Midbrain (tissue), 1 donor: Measurements from ENCODE around the gene VCAN.

Experiments
- DNase-seq: peaks from one replicate; lab custom pipeline; 2025; lab: John Stamatoyannopoulos, UW

VCAN gene

DNA sequence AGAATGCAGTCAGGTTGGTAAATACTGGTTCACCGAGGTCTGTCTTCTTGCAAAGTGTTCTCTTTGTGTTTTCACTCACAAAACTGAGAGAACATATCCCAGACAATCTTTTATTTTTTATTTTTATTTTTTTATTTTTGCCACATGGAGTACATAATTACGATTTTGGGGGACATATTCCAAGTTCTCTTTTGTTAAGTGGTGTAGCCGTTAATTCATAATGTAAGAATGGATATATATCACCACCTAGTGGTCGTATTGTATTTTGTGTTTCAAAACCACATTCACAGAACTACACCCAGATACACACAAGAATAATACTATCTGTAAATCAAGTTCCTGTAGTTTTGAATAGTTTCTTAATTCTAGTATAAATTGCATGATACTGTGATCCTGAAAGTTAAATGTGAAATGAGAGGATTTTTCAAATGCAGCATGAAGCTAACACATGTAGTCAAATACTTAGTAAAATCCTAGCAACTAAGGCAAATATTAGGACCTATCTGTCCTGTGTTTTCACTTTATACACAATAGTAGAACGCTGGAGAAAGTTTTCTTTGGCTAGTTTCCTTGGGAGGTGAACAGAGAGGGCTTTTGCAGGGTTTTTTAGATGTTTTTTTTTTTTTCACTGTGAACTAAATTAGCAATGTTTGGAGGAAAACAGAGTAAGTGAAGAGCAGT, 92.7 kb downstream of the VCAN start:
- peak; percentile 78 for DNase-seq

DNA sequence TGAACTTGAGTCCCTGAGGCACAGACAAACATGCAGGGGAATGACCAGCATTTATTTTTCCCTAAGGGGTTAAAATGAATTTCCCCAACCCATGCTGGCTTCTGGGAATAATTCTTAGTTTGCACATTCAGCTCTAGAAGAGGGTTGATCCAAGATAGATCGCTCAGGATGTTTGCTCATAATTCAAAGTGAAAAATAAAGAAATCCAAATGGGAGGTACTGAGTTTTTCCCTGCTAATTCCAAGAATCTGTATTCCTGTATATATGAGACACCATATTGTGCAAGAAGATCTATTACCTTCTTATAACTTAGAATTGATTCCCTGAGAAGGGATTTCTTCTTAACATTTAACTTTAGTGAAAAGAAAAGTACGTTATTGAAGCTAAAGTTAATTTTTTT, 96.2 kb downstream of the VCAN start:
- no peak for DNase-seq

DNA sequence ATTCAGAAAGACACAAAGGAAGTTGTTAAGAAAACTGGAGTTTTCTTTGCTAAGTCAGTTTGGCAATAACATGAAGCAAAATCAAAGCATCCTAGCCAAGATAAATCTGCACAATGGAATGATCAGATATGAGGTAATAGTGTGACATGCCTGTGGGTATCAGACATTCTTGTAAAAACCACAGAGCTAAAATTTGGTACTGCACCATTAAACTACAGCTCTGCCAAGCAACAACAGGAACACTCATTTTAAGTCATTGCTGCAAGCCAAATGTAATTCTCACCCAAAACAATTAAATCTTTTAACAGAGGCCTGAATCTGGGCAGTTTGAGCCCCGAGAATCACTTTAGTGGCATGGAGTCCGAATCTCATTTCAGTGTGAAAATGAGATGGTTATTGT, 96.6 kb downstream of the VCAN start:
- DNase-seq, result no peak

DNA sequence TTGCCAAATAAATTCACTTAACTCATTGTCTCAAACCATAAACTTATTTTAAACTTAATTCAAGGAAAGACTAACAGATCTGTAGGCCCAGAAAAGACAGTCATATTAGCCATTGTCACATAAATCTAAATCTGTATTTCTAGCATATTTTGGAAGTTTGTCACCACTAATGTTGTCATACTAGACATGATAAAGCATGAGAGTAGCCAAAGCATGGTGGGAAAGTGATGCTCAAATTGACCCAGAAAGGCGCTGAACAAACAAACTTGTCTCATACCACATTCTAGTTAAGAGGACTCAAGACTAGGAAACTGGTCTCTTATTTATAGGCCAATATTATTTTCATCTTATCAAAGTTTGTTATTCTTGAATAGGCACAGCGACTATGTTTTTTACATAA, 99.4 kb downstream of the VCAN start:
- no peak for DNase-seq

DNA sequence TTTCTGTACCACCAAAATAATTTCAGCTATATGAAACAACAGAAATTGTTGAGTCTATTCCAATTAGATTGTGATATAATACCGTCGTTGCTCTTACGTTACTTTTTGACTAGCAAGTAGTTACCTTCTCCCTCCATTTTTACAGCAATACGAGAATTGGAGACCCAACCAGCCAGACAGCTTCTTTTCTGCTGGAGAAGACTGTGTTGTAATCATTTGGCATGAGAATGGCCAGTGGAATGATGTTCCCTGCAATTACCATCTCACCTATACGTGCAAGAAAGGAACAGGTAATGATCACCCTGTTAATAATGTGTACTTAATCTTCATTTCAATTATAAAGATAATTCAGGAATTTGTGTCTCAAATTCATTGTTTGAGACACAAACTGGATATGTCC, 100.7 kb downstream of the VCAN start:
- DNase-seq, result no peak

DNA sequence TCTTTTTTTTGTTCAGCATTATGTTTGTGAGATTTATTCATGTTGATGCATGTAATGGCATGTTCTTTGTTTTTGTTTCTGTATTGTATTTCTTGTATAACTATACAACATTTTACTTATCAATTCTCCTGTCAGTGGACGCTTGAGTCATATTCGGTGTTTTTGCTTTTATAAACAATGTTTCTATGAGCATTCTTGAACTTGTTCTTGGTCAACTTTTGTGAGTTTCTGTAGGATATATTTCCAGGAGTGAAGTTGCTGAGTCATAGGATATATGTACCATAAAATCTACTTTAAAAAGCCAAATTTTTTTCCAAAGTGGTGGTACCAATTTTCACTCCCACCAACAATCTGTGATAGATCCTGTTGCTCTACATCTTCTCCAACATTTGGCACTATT, 104.8 kb downstream of the VCAN start:
- no peak for DNase-seq

DNA sequence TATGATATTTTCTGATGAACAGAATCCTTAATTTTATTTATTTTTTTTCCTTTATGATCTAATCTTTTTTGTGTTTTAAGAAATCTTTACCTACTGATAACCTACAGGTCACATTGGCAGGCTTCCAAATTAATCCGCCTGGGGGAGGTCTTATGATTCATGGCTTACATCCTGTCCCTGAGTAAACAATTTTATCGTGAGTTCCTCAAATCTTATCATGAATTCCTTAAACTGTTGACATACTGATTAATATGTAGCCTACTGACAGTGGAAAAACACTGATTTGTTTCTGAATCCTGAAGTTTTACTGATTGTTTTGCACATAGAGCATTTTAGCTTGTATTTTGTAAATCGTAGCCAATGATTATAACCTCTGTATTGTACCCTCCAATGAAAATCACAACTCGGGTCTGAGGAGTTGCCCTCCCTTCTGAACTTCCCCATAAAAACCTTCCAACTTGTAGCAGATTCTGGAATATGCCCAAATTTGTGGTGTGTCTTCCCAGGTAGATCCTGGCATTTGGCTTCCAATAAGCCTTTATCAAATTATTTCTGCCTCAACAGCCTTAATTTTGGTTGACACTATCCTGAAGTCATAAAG, 105.6 kb downstream of the VCAN start:
- DNase-seq, result no peak

DNA sequence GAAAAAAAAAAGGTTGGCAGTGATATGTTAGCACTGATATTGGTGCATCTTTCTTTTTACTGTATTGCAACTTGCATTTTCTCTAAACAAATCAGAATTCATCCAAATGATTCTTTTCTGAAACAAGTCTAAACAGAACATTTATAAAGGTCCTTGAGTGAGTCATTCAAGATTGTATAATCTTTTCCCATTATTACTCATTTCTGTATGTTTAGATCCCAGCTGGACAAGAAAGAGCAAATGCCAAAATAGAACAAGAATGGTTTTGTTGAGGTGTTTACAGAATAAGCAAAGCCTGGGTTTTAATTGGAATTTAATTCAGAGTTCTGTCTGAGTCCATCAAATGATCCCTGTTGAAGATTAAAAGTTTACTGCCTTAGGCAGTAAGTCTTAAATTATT, 112.3 kb downstream of the VCAN start:
- DNase-seq, result no peak

DNA sequence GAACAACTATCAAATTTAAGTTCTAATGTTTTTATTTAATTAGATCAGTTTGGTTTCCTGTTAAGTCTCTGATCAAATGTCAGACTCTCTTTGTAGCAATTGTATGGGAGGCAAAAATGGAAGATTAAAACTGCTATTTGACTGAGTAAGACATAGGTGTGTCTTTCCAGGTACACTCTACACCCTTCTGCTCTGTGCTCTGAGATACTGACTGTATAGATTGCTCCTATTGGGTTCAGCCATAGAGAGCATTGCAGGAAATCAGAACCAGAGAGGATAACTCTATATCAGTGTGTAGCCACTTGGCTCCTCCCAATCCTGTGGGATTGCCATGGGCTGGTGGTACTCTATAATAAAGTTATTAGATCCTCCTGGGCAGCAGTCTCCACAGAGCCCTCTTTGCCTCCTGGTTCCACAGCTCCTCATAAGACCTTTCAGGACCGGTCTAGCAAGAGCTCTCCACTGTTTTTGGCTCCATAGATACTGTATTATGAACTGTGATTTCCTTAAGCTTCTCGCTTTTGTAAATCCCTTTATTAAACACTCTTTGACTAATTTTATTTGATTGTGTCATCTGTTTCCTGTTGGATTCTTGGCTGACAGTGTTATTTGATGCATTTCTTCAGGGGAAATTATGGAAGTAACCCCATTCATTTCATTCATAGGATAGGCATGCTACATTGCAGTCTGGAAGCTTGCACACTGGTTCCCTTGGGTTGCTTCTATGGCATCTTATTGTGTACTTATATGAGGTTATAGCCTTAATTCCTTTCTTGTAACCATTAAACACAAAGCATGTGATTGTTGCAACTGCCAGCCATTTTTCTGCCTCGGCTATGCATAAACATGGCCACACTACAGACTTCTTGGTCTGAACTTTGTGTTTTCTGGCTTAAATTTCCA, 115.6 kb downstream of the VCAN start:
- no peak for DNase-seq

DNA sequence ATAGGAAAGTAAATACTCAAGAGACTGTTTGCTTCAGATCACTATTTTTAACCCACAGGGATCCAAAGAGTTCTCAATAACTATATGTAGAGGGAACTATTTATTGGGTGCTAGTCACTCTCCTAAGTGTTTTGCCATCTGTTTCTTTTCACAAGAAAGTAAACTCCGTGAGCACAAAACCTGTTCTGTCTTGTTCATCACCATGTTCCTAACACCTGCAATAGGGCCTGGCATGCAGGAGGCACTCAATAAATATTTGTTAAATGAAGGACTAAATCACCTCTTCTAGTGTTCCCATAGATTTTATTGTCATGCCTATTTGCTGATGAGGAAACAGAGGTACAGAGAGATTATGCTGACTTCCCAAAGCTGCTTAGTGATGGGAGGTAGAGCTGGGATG, 118.2 kb downstream of the VCAN start:
- DNase-seq, result no peak

DNA sequence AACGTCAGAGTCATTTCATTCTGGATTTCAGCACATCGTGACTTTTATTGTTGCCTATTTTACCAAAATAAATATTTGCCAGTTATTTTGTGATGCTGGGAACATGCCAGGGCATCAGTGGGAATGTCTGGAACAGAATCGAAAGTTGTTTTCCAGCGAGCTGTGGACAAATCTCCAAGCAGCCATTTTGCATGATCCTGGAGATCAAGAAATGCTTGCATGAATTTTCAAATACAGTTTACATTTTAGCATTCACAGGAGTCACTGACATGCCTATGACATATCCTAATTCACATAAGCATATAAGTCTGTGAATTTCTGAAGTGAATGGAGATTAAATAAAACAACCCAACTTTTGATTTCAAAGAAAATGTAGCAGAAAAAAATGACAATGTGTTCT, 119.4 kb downstream of the VCAN start:
- DNase-seq, result no peak

DNA sequence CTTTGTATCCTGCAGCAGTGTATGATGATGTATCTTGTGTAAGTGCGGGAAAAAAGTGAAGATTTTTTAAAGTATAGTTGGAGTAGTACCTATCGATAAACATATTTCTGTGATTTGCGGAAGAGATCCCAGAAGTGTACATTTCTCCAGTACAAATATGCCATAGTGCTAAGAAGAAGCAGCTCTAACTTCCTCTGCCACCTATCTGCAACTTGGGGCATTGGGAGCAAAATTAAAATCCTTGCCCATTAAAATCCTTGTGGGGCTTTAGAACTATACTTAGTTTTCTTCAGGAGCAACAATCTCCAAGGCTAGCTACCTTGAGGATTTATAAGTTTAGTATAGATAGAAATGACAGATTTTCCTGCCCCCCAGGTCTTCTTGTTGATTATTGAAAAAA, 123.7 kb downstream of the VCAN start:
- DNase-seq, result no peak

DNA sequence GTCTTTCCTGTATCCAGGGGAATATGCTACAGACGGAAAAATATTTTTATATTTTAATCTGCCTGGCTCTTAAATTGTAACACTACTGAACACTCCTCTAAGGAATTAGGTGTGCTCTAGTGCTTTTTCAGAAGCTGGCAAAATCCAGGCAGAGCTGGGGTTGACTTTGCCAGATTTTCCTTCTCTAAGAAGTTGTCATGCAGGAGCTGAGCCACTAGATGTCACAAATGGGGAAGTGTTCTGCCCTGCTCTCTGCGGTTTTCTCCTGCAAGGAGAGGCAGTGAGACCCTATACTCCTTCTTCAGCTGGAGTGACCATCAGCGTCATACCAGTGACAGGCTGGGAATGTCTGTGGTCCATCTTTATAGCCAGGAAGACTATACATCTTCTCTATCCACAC, 136.6 kb downstream of the VCAN start:
- peak; percentile 66 for DNase-seq

DNA sequence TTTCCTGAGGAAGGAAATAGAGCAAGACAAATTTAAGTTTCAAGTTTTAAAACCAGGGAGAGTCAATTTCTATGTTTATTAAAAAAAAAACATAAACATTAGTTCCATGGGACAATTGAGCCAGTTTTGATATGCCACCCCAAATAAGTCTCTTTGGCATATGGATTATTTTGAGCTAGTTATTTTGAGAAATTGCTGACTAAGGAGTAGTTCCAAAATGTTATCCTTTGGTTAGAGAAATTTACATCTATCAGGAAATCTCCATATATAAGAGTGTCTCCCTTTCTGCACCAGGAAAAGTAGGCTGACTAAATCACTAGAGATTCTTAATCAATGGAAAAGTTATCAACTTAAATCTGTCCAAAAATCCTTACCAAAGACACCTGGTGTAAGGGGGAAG, 143.3 kb downstream of the VCAN start:
- no peak for DNase-seq

DNA sequence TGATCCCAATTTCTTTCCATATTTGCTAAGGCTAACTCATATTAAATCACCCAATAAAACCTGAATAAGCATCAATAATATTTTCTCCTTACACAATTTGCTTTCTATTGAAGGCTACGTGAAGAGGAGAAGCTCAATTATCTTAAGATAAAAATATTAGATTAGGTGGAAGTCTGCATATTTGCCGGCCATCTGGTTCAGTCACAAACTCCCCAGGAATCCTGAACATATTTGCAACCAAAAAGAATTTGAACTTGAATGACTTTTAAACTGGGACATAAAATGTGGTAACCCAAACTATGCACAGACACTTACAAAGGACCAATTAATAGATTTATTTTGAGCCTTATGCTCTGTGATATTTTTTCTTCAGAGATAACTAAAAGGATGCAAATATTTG, 156.8 kb downstream of the VCAN start:
- DNase-seq, result no peak
